ENCODE results near the gene BHLHA15. TPM values are rescaled to one million over a fixed set of nuclear protein-coding genes. Genes with fewer than 3 reads are reported as not detected.
A peak's percentile ranks its signal among the peaks of the same experiment; 100 is the strongest.

BHLHA15 gene
- total and polyA plus RNA-seq, 2 of the 13 experiments (the other 11 are each of a cell fraction or from before 2014, with no cell fraction given), result 1.9 to 6.1 TPM

GRCh38 chr7:98211676-98212531 lies 665 bp downstream of the BHLHA15 start (continued):
- TF ChIP-seq ZBTB40 (IDR thresholded peaks at IDR 0.05) (no peak), ZBTB40 (CRISPR knock-in tag; IDR thresholded peaks at IDR 0.05) (peak; percentile 59), ZNF562 (CRISPR knock-in tag; IDR thresholded peaks at IDR 0.05; ENCODE audit: borderline replicate concordance) (no peak), HBP1 (CRISPR knock-in tag; IDR thresholded peaks at IDR 0.05; ENCODE audit: low read depth) (no peak), ZBTB34 (CRISPR knock-in tag; IDR thresholded peaks at IDR 0.05) (no peak), TAF1 (CRISPR knock-in tag; IDR thresholded peaks at IDR 0.05) (no peak; the same call in 1 of the 2 replicates), ZFP36L1 (CRISPR knock-in tag; IDR thresholded peaks at IDR 0.05) (no peak), FOXK1 (CRISPR knock-in tag; IDR thresholded peaks at IDR 0.05; ENCODE audit: borderline replicate concordance, low read depth) (no peak), KAT7 (CRISPR knock-in tag; IDR thresholded peaks at IDR 0.05; ENCODE audit: borderline replicate concordance) (no peak), HOXA9 (CRISPR knock-in tag; IDR thresholded peaks at IDR 0.05; ENCODE audit: borderline replicate concordance) (no peak), ZNF720 (CRISPR knock-in tag; IDR thresholded peaks at IDR 0.05) (no peak), NONO (IDR thresholded peaks at IDR 0.05) (no peak), NONO (CRISPR knock-in tag; conservative IDR thresholded peaks at IDR 0.05) (peak; percentile 91), ZNF367 (CRISPR knock-in tag; IDR thresholded peaks at IDR 0.05; ENCODE audit: borderline replicate concordance) (no peak), IRF9 (CRISPR knock-in tag; IDR thresholded peaks at IDR 0.05; ENCODE audit: borderline replicate concordance) (no peak)

Measured in HepG2 (cell line).